ENCODE results near the gene BACH2. TPM values are rescaled to one million over a fixed set of nuclear protein-coding genes. Genes with fewer than 3 reads are reported as not detected.

The BACH2 gene
- polyA plus RNA-seq, 1 donor (not counting 4 experiments of a cell fraction or from before 2014, with no cell fraction given): 0.50 TPM

DNA sequence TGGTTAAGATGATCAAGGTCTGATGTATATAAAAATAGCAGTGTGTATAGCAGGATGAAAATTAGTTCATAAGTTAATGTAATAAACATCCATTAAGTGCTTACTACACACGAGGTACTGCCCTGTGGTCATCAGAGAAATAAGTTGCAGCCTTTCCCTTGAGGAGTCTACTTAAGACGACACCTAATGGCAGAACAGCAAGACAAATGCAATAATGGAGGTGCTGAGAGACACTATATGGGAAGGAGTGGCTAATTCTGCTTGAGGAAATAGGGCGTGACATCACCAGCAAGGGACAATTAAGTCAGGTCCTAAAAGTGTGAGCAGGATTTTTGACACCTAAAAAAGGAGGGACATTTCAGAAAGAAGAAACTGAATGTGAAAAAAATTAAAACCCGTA lies 75.2 kb downstream of the BACH2 start:
- no peak for TF ChIP-seq EZH2 (IDR thresholded peaks at IDR 0.05; ENCODE audit: low read length)
- TF ChIP-seq, protein P1, sequence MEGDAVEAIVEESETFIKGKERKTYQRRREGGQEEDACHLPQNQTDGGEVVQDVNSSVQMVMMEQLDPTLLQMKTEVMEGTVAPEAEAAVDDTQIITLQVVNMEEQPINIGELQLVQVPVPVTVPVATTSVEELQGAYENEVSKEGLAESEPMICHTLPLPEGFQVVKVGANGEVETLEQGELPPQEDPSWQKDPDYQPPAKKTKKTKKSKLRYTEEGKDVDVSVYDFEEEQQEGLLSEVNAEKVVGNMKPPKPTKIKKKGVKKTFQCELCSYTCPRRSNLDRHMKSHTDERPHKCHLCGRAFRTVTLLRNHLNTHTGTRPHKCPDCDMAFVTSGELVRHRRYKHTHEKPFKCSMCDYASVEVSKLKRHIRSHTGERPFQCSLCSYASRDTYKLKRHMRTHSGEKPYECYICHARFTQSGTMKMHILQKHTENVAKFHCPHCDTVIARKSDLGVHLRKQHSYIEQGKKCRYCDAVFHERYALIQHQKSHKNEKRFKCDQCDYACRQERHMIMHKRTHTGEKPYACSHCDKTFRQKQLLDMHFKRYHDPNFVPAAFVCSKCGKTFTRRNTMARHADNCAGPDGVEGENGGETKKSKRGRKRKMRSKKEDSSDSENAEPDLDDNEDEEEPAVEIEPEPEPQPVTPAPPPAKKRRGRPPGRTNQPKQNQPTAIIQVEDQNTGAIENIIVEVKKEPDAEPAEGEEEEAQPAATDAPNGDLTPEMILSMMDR (optimal IDR thresholded peaks at IDR 0.05 in 1 of 3, IDR thresholded peaks at IDR 0.05 in 1 of 3, conservative IDR thresholded peaks at IDR 0.05 in 1 of 3; ENCODE audit: extremely low read depth in 1 of 3, insufficient read depth in 2 of 3, low read length in 3 of 3): no peak
- DNase-seq (ENCODE audit: low read depth, low spot score): no peak
- Histone ChIP-seq H4K20me1 (ENCODE audit: control insufficient read depth, extremely low read depth, insufficient read depth, low read length) (no peaks in the 10 kb centered on the region), H3K79me2 (ENCODE audit: control insufficient read depth, insufficient read depth, low read length) (no peaks in the 10 kb centered on the region), H3K4me3 (ENCODE audit: control insufficient read depth in 2 of 3, extremely low read depth in 1 of 3, insufficient read depth in 2 of 3, low read depth in 1 of 3, low read length in 3 of 3) (no peak overlapping the region), H3K36me3 (ENCODE audit: control insufficient read depth in 2 of 2, extremely low read depth in 1 of 2, insufficient read depth in 2 of 2, low read length in 2 of 2) (no peaks in the 10 kb centered on the region), H3K4me2 (ENCODE audit: control insufficient read depth, extremely low read depth, insufficient read depth, low read depth, low read length) (no peak overlapping the region), H3K9ac (ENCODE audit: control insufficient read depth, extremely low read depth, insufficient read depth, low read length) (no peak overlapping the region), H3K9me3 (ENCODE audit: control insufficient read depth, low read depth, low read length) (peaks cover 3% of the 10 kb centered on the region), H2AFZ (ENCODE audit: control insufficient read depth, low read length) (no peak overlapping the region), H3K4me1 (ENCODE audit: control insufficient read depth, extremely low read depth, insufficient read depth, low read length) (peaks cover 34% of the 10 kb centered on the region), H3K27ac (ENCODE audit: control insufficient read depth, insufficient read depth, low read length) (no peak overlapping the region), H3K27me3 (ENCODE audit: control insufficient read depth, extremely low read depth, insufficient read depth, low read length) (no peaks in the 10 kb centered on the region), H3K9me1 (ENCODE audit: control insufficient read depth, extremely low read depth, insufficient read depth, low read length) (no peaks in the 10 kb centered on the region)
- no peak for FAIRE-seq
- dilution Hi-C loops (cut with MboI; ENCODE audit: extremely low pct_ligation_motif_present, low sequenced_read_pairs): no loop called here

DNA sequence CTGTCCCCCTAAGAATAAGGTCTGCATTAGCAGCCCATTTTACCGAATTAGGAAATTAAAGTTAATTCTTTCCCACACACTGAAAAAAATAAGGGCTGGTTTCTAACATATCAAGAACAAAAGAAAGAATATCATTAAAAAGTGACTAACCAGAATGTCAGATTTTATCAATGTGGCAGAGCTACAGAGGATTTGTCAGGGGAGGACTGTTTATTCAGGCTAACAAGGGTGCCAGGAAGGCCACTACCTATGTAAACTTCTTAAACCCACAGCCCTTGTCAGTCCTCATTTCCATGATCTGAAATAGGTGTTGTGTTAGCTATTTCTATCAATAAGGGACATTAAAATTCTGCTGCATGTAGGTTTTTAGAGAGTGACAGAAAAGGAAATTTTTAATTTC lies 76.4 kb downstream of the BACH2 start:
- no peaks in the 10 kb centered on the region for H3K36me3 ChIP-seq (ENCODE audit: control insufficient read depth in 2 of 2, extremely low read depth in 1 of 2, insufficient read depth in 2 of 2, low read length in 2 of 2)
- no peaks in the 10 kb centered on the region for H3K79me2 ChIP-seq (ENCODE audit: control insufficient read depth, insufficient read depth, low read length)
- peaks cover 39% of the 10 kb centered on the region for H3K4me1 ChIP-seq (ENCODE audit: control insufficient read depth, extremely low read depth, insufficient read depth, low read length)
- H3K4me2 ChIP-seq (ENCODE audit: control insufficient read depth, extremely low read depth, insufficient read depth, low read depth, low read length): no peak overlapping the region
- no peak overlapping the region for H3K4me3 ChIP-seq (ENCODE audit: control insufficient read depth in 2 of 3, extremely low read depth in 1 of 3, insufficient read depth in 2 of 3, low read depth in 1 of 3, low read length in 3 of 3)
- dilution Hi-C loops (cut with MboI; ENCODE audit: extremely low pct_ligation_motif_present, low sequenced_read_pairs): no loop called here
- DNase-seq (ENCODE audit: low read depth, low spot score) (no peak), FAIRE-seq (no peak)
- H4K20me1 ChIP-seq (ENCODE audit: control insufficient read depth, extremely low read depth, insufficient read depth, low read length): no peaks in the 10 kb centered on the region
- H3K27ac ChIP-seq (ENCODE audit: control insufficient read depth, insufficient read depth, low read length): no peak overlapping the region
- H2AFZ ChIP-seq (ENCODE audit: control insufficient read depth, low read length): no peak overlapping the region
- H3K9ac ChIP-seq (ENCODE audit: control insufficient read depth, extremely low read depth, insufficient read depth, low read length): no peak overlapping the region
- H3K9me1 ChIP-seq (ENCODE audit: control insufficient read depth, extremely low read depth, insufficient read depth, low read length): no peaks in the 10 kb centered on the region
- H3K9me3 ChIP-seq (ENCODE audit: control insufficient read depth, low read depth, low read length): peaks cover 3% of the 10 kb centered on the region
- TF ChIP-seq, protein P1 (optimal IDR thresholded peaks at IDR 0.05 in 1 of 3, IDR thresholded peaks at IDR 0.05 in 1 of 3, conservative IDR thresholded peaks at IDR 0.05 in 1 of 3; ENCODE audit: extremely low read depth in 1 of 3, insufficient read depth in 2 of 3, low read length in 3 of 3): no peak
- no peak for TF ChIP-seq EZH2 (IDR thresholded peaks at IDR 0.05; ENCODE audit: low read length)
- H3K27me3 ChIP-seq (ENCODE audit: control insufficient read depth, extremely low read depth, insufficient read depth, low read length): no peaks in the 10 kb centered on the region

Data from keratinocyte (primary cell).